CD4-positive, alpha-beta T cell (primary cell): ENCODE results near the gene WAC. TPM values are rescaled to one million over a fixed set of nuclear protein-coding genes. Genes with fewer than 3 reads are reported as not detected.

Experiments
- ATAC-seq: fragments of 200-7000 bp; cut with Tn5 transposase; one replicate; pipeline ENCODE4 v1.10.0; 2022; ENCODE audit warnings: mild to moderate bottlenecking; ENCODE audit not compliant: poor library complexity
- CTCF ChIA-PET: fragments of 350-600 bp; sonication (Branson Sonifier 250); formaldehyde crosslinking; loops from one replicate; lab custom pipeline; 2021; ENCODE audit warnings: antibody characterized with exemption, inconsistent platforms; lab: Charles Lee
- POLR2A ChIA-PET: fragments of 350-600 bp; sonication (Branson Sonifier 250); formaldehyde crosslinking; loops from one replicate; lab custom pipeline; 2021; ENCODE audit warnings: antibody characterized with exemption, inconsistent platforms; lab: Charles Lee
- DNase-seq, 14 experiments: peaks; one replicate each; pipeline ENCODE4 v3.0.0-alpha.2; 2013 to 2020; ENCODE audit warnings: mixed read lengths in 2 of 14
- H3K27ac ChIP-seq, 2 donors: one replicate each; pipeline versions ENCODE4 v1.5.1 to v1.7.0; 2013; ENCODE audit warnings: low read length in 2 of 2, low read depth in 1 of 2, mild to moderate bottlenecking in 1 of 2
- H3K27me3 ChIP-seq, 2 experiments: 1 replicate in 1 of 2; 2 replicates in 1 of 2; pipeline versions ENCODE4 v1.6.1 to v1.7.0; 2013; ENCODE audit warnings: low read length in 2 of 2, control low read depth in 1 of 2, mild to moderate bottlenecking in 1 of 2, moderate library complexity in 1 of 2; ENCODE audit not compliant: insufficient read depth in 2 of 2, control insufficient read depth in 1 of 2
- H3K36me3 ChIP-seq: one replicate; pipeline ENCODE4 v1.6.1; 2013; ENCODE audit warnings: low read length, control low read depth; ENCODE audit not compliant: insufficient read depth
- H3K4me1 ChIP-seq: one replicate; pipeline ENCODE4 v1.6.1; 2013; ENCODE audit warnings: low read length, control low read depth; ENCODE audit not compliant: insufficient read depth
- H3K4me3 ChIP-seq: one replicate; pipeline ENCODE4 v1.5.1; 2013; ENCODE audit warnings: mild to moderate bottlenecking, low read length, moderate library complexity
- H3K9me3 ChIP-seq, 2 experiments: 1 replicate in 1 of 2; 2 replicates in 1 of 2; pipeline versions ENCODE4 v1.6.1 to v1.7.0; 2013; ENCODE audit warnings: low read length in 2 of 2, mild to moderate bottlenecking in 2 of 2, control low read depth in 1 of 2, moderate library complexity in 1 of 2; ENCODE audit not compliant: control insufficient read depth in 1 of 2, insufficient read depth in 1 of 2
- H3K27ac Mint-ChIP-seq: one replicate; pipeline ENCODE4 v1.8.0; 2020; ENCODE audit warnings: mixed read lengths
- H3K27me3 Mint-ChIP-seq: one replicate; pipeline ENCODE4 v1.8.0; 2021; ENCODE audit warnings: mixed read lengths
- H3K36me3 Mint-ChIP-seq: one replicate; pipeline ENCODE4 v1.8.0; 2021; ENCODE audit warnings: low read depth, mixed read lengths
- H3K4me1 Mint-ChIP-seq: one replicate; pipeline ENCODE4 v1.8.0; 2021; ENCODE audit warnings: low read depth, mixed read lengths
- H3K4me3 Mint-ChIP-seq: one replicate; pipeline ENCODE4 v1.8.0; 2020; ENCODE audit warnings: mild to moderate bottlenecking, mixed read lengths
- H3K9me3 Mint-ChIP-seq: one replicate; pipeline ENCODE4 v1.8.0; 2020; ENCODE audit warnings: mixed read lengths
- CTCF ChIP-seq: fragments of 200-600 bp; IDR thresholded peaks from one replicate; pipeline ENCODE4 v1.8.0; 2022; ENCODE audit warnings: antibody characterized with exemption, mild to moderate bottlenecking
- intact Hi-C, 2 experiments: fragments of 100-400 bp; cut with DNase I in 1 of 2; cut with micrococcal nuclease in 1 of 2; formaldehyde crosslinking; loops; one replicate each; pipeline versions ENCODE4 v1.15.1 to v1.9.0; 2023 to 2025; cut with DNase I, micrococcal nuclease
- total RNA-seq, 174 experiments: library from RNA in 2 of 174; stranded (reverse) in 2 of 174; gene quantifications; one replicate each; pipeline ENCODE4 v1.2.3 and lab custom pipeline; 2021 to 2026

WAC gene
- total RNA-seq, 2 experiments from 2014 or later: 169 to 177 TPM

GRCh38 chr10:28544058-28544457 is 11.1 kb downstream of the WAC start:
- CTCF ChIA-PET: interaction anchor here (0.9 kb wide), 1 partner anchor 28 kb away, joined by 3 read pairs; no protein-coding TSS in a partner anchor
- Mint-ChIP-seq H3K4me3 (no peak overlapping the region), H3K36me3 (peaks cover 91% of the 10 kb centered on the region), H3K27ac (no peak overlapping the region), H3K27me3 (no peaks in the 10 kb centered on the region), H3K4me1 (peaks cover 72% of the 10 kb centered on the region), H3K9me3 (no peaks in the 10 kb centered on the region)
- no peak overlapping the region for H3K4me3 ChIP-seq
- ATAC-seq (no peak), DNase-seq (no peak)
- intact Hi-C loops: loop anchor here in 1 of 2 experiments (5.0 kb wide), 2 partner anchors 33 to 112 kb away; no protein-coding TSS in a partner anchor
- H3K9me3 ChIP-seq: no peaks in the 10 kb centered on the region
- H3K36me3 ChIP-seq: peaks cover 74% of the 10 kb centered on the region
- no peaks in the 10 kb centered on the region for H3K27me3 ChIP-seq
- H3K27ac ChIP-seq: no peak overlapping the region
- POLR2A ChIA-PET: interaction anchor here (1.0 to 5.1 kb wide), 2 partner anchors 11 to 241 kb away, joined by 5 to 45 read pairs; partner anchors contain the start of genes MPP7 and WAC
- H3K4me1 ChIP-seq: peaks cover 33% of the 10 kb centered on the region
- TF ChIP-seq CTCF: no peak

GRCh38 chr10:28545967-28546644 is 13.2 kb downstream of the WAC start:
- intact Hi-C loops: loop anchor here in 1 of 2 experiments (5.0 kb wide), 1 partner anchor 46 kb away; no protein-coding TSS in a partner anchor
- ChIA-PET POLR2A (interaction anchor here (0.5 to 5.1 kb wide), 3 partner anchors 9 to 64 kb away, joined by 3 to 45 read pairs (median 5); partner anchors contain the start of gene WAC), CTCF (interaction anchor here (0.9 to 1.0 kb wide), 2 partner anchors 9 to 10 kb away, joined by 3 to 5 read pairs; no protein-coding TSS in a partner anchor)
- H3K27ac Mint-ChIP-seq: peak overlapping the region; percentile 4
- H3K9me3 Mint-ChIP-seq: no peaks in the 10 kb centered on the region
- H3K4me3 Mint-ChIP-seq: peak overlapping the region; percentile 16
- Histone ChIP-seq H3K4me3 (no peak overlapping the region), H3K36me3 (peaks cover 75% of the 10 kb centered on the region), H3K4me1 (peaks cover 39% of the 10 kb centered on the region), H3K9me3 (no peaks in the 10 kb centered on the region), H3K27ac (no peak overlapping the region), H3K27me3 (no peaks in the 10 kb centered on the region)
- H3K27me3 Mint-ChIP-seq: no peaks in the 10 kb centered on the region
- DNase-seq: no peak
- peaks cover 82% of the 10 kb centered on the region for H3K4me1 Mint-ChIP-seq
- peaks cover 91% of the 10 kb centered on the region for H3K36me3 Mint-ChIP-seq
- no peak for TF ChIP-seq CTCF
- ATAC-seq: peak; percentile 43

- H3K4me3 ChIP-seq: no peak overlapping the region
- DNase-seq: no peak
- no peak for ATAC-seq
- POLR2A ChIA-PET: interaction anchor here (0.5 to 1.0 kb wide), 2 partner anchors 8 to 51 kb away, joined by 3 read pairs; no protein-coding TSS in a partner anchor
- Mint-ChIP-seq H3K27ac (peak overlapping the region; percentile 58), H3K4me3 (peak overlapping the region; percentile 37), H3K9me3 (no peaks in the 10 kb centered on the region), H3K36me3 (peaks cover 93% of the 10 kb centered on the region), H3K4me1 (peaks cover 84% of the 10 kb centered on the region), H3K27me3 (no peaks in the 10 kb centered on the region)
- H3K9me3 ChIP-seq: no peaks in the 10 kb centered on the region
- CTCF ChIA-PET: no interaction called here
- peaks cover 40% of the 10 kb centered on the region for H3K4me1 ChIP-seq
- intact Hi-C loops: loop anchor here in 1 of 2 experiments (5.0 kb wide), 1 partner anchor 43 kb away; no protein-coding TSS in a partner anchor
- no peak for TF ChIP-seq CTCF
- peaks cover 69% of the 10 kb centered on the region for H3K36me3 ChIP-seq
- peak overlapping the region in 1 of 2 donors; percentile 33 for H3K27ac ChIP-seq
- no peaks in the 10 kb centered on the region for H3K27me3 ChIP-seq
Measured at GRCh38 chr10:28548781-28549498, 16.0 kb downstream of the WAC start.
